ENCODE results near the gene WDFY4. TPM values are rescaled to one million over a fixed set of nuclear protein-coding genes. Genes with fewer than 3 reads are reported as not detected.

Gene WDFY4
- total RNA-seq, 1 donor from 2014 or later = 33.8 TPM

GRCh38 chr10:48780341-48780740 is 95.7 kb downstream of the WDFY4 start:
- Histone ChIP-seq H3K27ac (no peak overlapping the region), H3K4me3 (no peak overlapping the region), H3K4me1 (peaks cover 0 to 3% of the 10 kb centered on the region in 2 donors), H3K27me3 (no peaks in the 10 kb centered on the region), H3K36me3 (no peaks in the 10 kb centered on the region), H3K9me3 (no peaks in the 10 kb centered on the region)
- no peak for TF ChIP-seq CTCF (IDR thresholded peaks at IDR 0.05)
- DNase-seq (ENCODE audit: low spot score in 2 of 2) = no peak
- intact Hi-C loops (cut with DNase I) = no loop called here

- no peaks in the 10 kb centered on the region for H3K9me3 ChIP-seq
- intact Hi-C loops (cut with DNase I) = no loop called here
- DNase-seq (ENCODE audit: low spot score in 2 of 2) = no peak
Observed at GRCh38 chr10:48782386-48782785, 97.7 kb downstream of the WDFY4 start.

GRCh38 chr10:48784031-48784430 is 99.4 kb downstream of the WDFY4 start:
- Histone ChIP-seq H3K27me3 (no peaks in the 10 kb centered on the region), H3K9me3 (no peaks in the 10 kb centered on the region), H3K36me3 (no peaks in the 10 kb centered on the region), H3K4me1 (peaks cover 0 to 3% of the 10 kb centered on the region in 2 donors), H3K27ac (no peak overlapping the region), H3K4me3 (no peak overlapping the region)
- intact Hi-C loops (cut with DNase I) = no loop called here
- DNase-seq (ENCODE audit: low spot score in 2 of 2) = no peak
- TF ChIP-seq CTCF (IDR thresholded peaks at IDR 0.05) = no peak

More at GRCh38 chr10:48782386-48782785, 97.7 kb downstream of the WDFY4 start:
- H3K27ac ChIP-seq = no peak overlapping the region
- peaks cover 0 to 3% of the 10 kb centered on the region in 2 donors for H3K4me1 ChIP-seq
- H3K36me3 ChIP-seq = no peaks in the 10 kb centered on the region
- TF ChIP-seq CTCF (IDR thresholded peaks at IDR 0.05) = no peak
- no peaks in the 10 kb centered on the region for H3K27me3 ChIP-seq
- H3K4me3 ChIP-seq = no peak overlapping the region

- Histone ChIP-seq H3K4me1 (peaks cover 0 to 3% of the 10 kb centered on the region in 2 donors), H3K9me3 (no peaks in the 10 kb centered on the region), H3K36me3 (no peaks in the 10 kb centered on the region), H3K27me3 (no peaks in the 10 kb centered on the region), H3K27ac (no peak overlapping the region), H3K4me3 (no peak overlapping the region)
- DNase-seq (ENCODE audit: low spot score in 2 of 2) = no peak
- intact Hi-C loops (cut with DNase I) = no loop called here
- TF ChIP-seq CTCF (IDR thresholded peaks at IDR 0.05) = no peak
Observed at GRCh38 chr10:48785796-48786195, 101.1 kb downstream of the WDFY4 start.

- no peak for TF ChIP-seq CTCF (IDR thresholded peaks at IDR 0.05)
- intact Hi-C loops (cut with DNase I) = no loop called here
Observed at GRCh38 chr10:48786606-48787282, 102.1 kb downstream of the WDFY4 start.

More at GRCh38 chr10:48786606-48787282, 102.1 kb downstream of the WDFY4 start:
- Histone ChIP-seq H3K4me3 (no peak overlapping the region), H3K9me3 (no peaks in the 10 kb centered on the region), H3K4me1 (peaks cover 0 to 3% of the 10 kb centered on the region in 2 donors), H3K36me3 (no peaks in the 10 kb centered on the region), H3K27me3 (no peaks in the 10 kb centered on the region), H3K27ac (no peak overlapping the region)
- no peak for DNase-seq (ENCODE audit: low spot score in 2 of 2)
